SK-N-SH treated with all-trans-retinoic acid at 6 μM for 48 hours (cell line): ENCODE data around the gene KLHL33.

Source experiments
- TSHZ2 ChIP-seq: fragments of 250-450 bp; sonication (Bioruptor Pico); IDR thresholded peaks from 2 replicates; pipeline ENCODE4 v1.5.0; 2020; ENCODE audit warnings: mild to moderate bottlenecking, moderate library complexity
- ZFP3 ChIP-seq: fragments of 250-450 bp; sonication (Bioruptor Pico); IDR thresholded peaks from 2 replicates; pipeline ENCODE4 v1.5.0; 2020; ENCODE audit warnings: mild to moderate bottlenecking, moderate library complexity
- ZFP30 ChIP-seq: fragments of 450-650 bp; formaldehyde crosslinking; IDR thresholded peaks from 2 replicates; pipeline ENCODE4 v1.5.0; 2022; ENCODE audit warnings: mild to moderate bottlenecking, moderate library complexity
- ZNF8 ChIP-seq: fragments of 450-650 bp; formaldehyde crosslinking; IDR thresholded peaks from 2 replicates; pipeline ENCODE4 v1.5.0; 2020; ENCODE audit warnings: mild to moderate bottlenecking, moderate library complexity
- TF ChIP-seq, protein P1 (sequence below): fragments of 250-450 bp; sonication (Bioruptor Pico); IDR thresholded peaks from 2 replicates; pipeline ENCODE4 v1.5.1; 2021; ENCODE audit warnings: mild to moderate bottlenecking, moderate library complexity

- no peak for TF ChIP-seq ZNF8 (CRISPR knock-in tag)
- no peak for TF ChIP-seq ZFP3 (CRISPR knock-in tag)
- no peak for TF ChIP-seq ZFP30
- TF ChIP-seq, protein P1, sequence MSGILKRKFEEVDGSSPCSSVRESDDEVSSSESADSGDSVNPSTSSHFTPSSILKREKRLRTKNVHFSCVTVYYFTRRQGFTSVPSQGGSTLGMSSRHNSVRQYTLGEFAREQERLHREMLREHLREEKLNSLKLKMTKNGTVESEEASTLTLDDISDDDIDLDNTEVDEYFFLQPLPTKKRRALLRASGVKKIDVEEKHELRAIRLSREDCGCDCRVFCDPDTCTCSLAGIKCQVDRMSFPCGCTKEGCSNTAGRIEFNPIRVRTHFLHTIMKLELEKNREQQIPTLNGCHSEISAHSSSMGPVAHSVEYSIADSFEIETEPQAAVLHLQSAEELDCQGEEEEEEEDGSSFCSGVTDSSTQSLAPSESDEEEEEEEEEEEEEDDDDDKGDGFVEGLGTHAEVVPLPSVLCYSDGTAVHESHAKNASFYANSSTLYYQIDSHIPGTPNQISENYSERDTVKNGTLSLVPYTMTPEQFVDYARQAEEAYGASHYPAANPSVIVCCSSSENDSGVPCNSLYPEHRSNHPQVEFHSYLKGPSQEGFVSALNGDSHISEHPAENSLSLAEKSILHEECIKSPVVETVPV (CRISPR knock-in tag), result no peak
- TF ChIP-seq TSHZ2 (CRISPR knock-in tag), result no peak
Measured at GRCh38 chr14:20415782-20416206, 20.2 kb downstream of the KLHL33 start.
